Islet precursor cell (in vitro differentiated cells): ENCODE data around the gene SMIM8.

Source experiments
- DNase-seq: peaks from one replicate; pipeline ENCODE4 v3.0.0-alpha.2; 2018

The SMIM8 gene

DNA sequence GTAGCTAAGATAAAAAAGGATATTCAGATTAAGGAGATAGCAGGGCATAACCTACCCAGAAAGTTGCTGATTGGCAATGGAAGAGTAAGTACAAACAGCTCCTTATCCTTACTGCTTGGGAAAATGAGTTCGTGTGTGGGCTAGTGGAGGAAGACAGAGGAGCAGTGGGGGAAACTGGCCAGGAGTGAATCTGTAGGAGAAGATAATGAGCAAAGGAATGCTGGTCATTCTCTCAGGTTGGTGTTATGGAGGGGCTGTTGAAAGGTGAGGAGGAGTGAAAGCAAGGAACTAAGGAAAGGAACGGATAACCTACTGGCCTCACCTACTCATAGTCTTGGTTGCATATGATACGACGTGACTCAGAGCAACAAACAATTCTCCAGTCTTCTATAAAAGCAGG is 14.0 kb downstream of the SMIM8 start:
- no peak for DNase-seq

DNA sequence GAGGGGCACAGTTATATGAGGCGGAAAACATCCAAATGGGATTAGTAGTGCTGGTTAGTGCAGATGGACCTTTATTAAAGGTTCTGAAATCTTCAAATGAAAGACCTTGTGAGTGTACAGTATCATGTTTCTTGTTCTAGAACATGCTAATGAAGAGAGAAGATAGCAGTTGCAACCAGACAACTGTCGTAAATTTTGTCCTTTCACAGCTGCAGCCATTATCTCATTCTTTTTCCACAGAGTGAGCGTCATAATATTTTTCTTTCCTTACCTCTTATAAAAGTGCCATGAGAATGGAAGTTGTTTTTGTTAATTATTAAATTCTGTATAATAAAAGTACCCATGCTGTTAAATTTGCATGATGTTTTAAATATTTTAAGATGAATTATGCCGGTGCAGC is 17.8 kb downstream of the SMIM8 start:
- no peak for DNase-seq

DNA sequence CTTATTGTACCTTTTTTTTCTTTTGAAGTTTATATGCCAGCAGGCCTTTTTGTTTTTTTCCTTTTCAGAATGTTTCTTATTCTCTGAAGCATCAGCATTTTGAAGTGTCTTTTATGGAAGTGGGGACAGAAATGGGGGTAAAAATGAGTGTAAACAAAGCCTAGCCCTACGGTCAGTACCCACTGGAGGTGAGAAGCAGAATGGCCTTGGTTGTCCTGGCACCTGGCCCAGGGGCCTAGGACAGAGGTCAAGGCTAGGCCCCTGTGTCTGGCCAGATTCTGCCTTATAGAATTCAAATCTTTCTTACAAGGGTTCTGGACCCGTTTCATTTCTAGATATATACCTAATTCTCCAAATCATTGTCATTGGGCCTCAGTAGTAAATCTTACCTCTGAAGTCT is 18.8 kb downstream of the SMIM8 start:
- DNase-seq, result no peak

DNA sequence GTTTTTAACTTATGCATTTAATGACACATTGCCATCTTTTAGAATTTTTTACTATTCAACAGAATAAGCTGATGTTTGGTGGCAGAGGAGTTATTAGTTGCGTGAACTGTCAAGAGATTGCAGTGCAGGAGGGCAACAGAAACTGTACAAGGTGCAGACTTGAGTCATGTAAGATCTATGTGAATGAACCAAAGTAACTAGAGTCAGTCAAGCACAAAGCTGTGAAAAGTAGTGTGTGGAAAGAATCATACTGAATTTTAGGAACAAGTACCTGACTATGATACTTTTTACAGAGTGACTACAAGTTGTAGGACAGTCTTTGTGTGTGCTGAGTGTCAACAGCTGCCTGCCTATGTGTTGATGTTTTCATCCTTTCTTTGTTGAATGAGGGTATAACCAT is 19.5 kb downstream of the SMIM8 start:
- no peak for DNase-seq

DNA sequence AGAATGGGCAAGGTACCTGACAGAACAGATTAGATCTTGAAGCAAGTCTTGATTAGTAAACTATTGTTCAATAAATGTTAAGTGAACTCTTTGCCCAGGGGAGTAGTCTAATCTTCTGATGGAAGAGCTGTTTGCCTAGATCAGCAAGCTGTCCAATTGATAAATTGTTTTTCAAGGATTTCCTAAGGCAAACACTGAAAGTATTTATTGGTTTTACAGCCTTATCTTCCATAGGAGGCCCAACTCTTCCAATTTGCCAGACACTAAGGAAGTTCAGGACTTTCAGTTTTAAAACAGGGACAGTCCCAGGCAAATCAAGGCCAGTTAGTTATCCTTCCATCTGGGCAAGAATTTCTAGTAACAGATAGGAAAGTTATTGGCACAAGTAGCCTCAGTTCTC is 20.4 kb downstream of the SMIM8 start:
- no peak for DNase-seq

DNA sequence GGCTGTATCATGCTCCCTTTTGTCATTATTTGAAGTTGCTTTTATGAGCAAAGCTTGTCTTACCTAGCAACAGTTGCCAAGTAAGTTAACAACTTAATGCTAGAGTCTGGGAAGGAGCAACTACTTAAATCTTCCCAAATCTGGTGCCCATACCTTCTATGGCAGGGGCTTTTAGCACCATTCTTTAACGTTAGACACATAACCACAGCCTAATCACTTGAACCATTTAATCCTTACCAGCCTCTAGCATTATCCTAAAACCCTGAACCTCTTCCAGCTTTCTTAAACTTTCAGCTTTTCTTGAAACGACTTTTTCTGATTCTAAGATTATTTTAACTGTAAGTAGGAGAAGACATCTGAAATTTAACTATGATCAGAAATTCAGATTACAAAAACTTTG is 22.3 kb downstream of the SMIM8 start, which contains the start of gene C6orf163:
Gene C6orf163 (plus strand): TSS at position 83 of the 400 bp plus-strand sequence. CDS start 287 bp downstream, at position 370.
- DNase-seq, result no peak

DNA sequence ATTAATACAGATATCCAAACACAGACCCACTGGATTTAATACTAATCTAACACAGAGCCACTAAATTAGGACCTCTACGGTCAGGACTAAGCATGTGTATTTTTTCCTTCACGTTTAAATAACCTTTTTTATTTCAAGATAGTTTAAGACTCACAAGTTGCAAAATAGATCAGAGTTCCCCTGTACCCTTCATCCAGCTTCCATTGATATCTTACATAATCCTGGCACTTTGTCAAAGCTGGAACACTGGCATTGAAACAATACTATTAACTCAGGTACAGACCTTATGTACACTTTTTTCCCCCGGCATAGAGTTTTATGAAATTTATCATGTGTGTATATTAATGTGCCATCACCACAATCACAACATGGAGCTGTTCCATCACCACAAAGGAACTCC is 24.3 kb downstream of the SMIM8 start:
- DNase-seq, result no peak

DNA sequence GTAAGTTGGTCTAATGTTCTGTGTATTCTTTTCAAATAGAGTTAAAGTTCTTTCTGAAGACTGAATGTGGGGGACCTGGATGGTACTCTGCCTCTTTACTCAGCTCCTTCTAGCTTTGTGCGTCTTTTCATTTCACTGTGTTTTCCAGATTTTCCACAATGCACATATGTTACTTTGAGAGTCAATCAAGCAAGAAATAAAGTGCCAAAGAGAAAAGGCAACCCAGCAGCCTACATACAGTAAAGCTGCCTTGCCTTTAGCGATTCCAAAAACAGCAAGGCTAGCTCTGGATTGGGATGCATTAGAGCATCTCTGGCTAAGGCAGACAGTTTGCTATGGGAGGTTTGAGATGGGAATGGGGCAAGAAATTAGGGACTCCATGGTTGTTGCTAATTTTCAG is 27.5 kb downstream of the SMIM8 start:
- DNase-seq, result no peak

DNA sequence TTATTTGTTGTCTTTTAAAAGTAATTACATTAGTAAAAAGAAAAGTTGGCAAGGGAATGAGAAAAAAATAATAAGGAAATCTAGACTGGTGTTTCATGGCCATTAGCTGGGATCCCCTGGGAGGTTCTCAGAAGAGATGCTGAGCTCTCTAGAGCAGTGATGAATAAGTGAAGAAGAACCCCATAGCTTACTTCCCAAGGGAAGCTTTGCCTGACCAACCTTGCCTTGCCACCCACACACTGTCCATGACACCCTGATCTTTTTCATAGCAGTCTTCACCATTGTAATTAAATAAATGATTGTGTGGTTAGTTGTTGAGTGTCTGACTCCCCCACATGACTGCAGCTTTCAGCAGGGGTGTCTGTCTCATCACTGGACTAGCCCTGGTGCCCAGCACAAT is 28.1 kb downstream of the SMIM8 start:
- DNase-seq, result no peak

DNA sequence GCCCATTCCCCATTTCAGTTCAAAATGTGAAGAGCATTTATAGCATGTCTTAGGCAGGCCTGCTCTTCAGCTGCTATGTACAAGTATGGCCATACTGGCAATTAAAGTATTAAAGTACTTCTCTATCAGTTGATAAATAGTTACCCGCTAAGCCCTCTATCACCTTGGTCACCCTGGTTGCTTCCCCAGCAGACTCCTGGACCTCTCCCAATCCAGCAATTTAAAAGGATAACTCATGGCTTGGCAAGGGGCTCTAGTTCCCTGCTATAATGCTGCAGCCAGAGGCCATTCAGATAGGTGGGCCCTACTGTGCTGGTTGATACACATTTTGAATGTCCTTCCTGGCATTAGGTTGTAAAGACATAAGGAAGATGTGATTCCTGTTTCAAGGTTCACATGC is 29.2 kb downstream of the SMIM8 start:
- no peak for DNase-seq

DNA sequence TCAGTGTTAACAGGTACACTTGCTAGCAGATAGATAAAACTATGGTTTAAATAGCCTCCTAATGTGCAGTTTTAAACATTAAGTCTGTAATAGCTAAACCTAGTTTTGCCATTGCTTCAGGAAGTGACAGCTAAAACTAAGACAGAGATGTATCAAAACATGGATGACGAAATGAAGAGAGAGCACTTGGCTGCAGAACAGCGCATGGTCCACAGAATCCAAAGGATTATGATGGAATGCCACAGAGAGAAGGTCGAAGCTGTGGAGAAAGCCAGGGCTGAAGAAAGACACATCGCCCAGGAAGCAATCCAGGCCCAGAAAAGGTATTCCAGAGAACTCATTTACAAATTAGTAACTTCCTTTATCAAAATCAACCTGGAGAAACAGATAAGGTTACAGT is 33.8 kb downstream of the SMIM8 start:
- DNase-seq, result no peak

DNA sequence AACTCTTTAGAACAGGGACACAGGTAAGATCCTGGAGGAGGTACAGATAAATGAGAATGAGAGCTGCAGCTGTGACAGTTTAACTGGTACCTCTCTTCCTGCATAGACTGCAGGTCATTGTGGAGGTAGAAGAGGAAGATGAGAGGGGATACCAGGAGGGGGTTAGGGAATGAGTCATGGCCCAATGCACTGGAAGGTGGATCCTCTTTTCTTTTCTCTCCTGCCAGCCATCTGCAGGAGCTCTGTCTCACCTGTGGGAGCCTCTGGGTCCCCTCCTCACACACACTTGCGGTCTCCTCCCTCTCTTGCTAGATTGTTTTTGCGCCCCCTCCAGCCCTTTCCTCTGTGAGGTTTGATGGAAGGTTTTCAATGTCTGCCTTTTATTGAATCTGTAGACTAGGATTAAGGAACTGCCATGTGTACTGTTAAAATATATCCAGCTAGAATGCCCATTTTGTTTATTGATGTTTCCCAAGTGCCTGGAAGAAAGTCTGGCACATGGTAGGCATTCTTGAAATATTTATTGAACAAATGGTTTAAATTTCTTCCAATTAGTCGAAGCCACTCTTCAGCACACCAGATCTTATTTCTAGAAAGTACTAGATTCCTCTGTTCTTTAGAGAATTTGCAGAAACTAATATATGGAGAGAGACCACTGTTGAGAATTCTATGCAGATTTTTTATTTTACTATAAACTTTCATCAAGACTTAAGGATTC is 35.2 kb downstream of the SMIM8 start:
- DNase-seq, result no peak

DNA sequence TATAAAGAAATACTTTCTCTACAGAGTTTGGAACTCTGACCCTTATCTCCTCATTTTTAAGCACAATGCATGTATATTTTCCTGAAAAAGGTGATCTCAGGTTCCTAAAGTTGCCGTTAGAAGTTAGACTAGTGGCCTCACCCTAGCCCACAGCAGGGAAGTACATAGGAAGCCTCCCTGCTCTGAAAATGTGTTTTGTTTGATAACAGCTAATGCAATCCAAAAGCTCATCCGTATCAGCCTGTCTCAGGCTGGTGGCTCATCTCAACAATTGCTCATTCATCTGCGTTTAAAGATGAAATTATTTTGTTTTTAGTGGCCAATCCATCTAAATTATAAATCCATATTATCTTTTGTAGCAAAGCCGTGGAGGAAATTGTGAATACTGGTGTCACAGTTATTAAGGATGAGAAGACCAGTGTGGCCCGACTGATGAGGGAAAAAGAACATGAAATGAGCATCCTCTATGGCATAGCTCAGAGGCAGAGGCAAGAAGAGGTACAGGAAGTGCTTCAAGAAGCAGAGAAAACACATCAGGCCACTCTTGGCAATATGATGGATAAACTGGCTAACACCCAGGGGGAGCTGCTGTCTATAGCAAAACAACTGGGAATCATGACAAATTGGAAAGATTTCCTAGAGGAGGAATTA is 42.3 kb downstream of the SMIM8 start:
- no peak for DNase-seq

DNA sequence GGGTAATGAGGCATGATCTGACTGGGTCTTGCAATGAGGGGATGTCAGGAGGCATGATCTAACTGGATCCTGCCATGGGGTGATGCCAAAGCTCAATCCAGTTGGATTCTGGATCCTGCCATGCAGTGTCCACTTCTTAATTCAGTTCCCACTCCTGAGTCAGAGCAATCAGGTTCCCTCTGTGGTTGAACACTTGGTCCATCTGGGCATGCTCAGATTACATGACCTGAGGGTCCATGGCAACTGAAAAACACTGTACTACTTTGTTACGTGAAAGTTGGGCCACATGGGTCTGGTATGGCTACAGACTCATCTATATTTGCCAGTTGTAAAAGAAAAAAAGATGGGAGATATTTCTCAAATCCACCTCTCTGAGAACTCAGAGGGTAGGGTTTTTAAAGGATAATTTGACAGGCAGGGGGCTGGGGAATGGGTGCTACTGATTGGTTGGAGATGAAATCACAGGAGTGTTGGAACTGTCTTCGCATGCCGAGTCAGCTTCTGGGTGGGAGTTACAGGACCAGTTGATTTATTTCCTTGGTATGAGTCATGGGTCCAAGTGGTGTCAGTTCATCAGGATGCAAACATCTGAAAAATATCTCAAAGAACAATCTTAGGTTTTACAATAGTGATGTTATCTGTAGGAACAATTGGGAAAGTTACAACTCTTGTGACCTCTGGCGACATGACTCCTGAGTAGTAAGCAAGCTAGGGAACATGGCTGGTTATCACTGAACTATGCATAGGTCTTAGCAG is 43.9 kb downstream of the SMIM8 start:
- no peak for DNase-seq

DNA sequence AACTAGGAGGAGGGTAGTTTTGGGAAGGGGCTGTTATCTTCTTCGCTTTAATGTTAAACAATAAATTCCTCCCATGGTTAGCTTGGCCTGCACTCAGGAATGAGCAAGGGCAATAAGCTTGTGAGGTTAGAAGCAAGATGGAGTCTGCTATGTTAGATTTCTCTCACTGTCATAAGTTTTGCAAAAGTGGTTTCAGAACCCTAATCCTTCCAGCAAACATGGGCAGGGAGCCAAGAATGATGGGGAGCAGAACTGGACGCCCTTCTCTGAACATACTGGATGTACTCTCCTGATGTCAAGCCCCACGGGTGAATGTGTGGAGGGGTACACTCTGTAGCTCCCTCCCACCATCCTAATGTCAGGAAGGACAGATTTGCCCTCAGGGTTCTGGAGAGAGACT is 44.5 kb downstream of the SMIM8 start:
- DNase-seq, result no peak

DNA sequence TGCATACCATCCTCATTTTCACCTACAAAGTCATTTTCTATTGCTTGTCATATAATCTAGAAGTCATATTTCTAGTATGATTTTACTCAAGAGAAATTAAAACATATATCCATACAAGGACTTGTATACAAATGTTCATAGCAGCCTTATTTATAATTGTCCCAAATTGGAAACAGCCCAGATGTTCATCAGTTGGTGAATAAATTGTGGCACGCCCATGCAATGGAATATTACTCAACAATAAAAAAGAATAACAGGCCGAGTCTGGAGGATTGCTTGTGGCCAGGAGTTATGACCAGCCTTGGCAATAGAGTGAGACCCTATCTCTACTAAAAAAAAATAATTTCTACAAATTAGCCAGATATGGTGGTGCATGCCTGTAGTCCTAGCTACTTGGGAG is 51.0 kb downstream of the SMIM8 start:
- DNase-seq, result no peak

DNA sequence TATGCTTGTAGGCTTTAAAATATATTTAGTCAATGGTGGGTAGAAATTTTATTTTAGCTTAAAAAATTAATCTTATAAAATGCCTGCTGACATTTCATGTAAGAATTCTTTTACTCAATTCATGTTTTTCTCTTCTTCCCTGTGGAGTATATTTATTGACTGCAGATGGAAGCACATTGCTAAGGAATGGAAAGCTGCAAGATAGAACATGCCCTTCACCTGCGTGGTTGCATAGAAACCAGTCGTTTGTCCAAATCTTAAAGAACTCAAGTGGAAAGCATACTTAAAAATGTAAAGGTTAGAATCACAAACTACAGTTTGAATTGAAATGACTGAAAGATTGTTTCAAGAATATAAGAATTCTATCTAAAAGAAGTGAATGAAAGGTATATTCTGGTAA is 52.9 kb downstream of the SMIM8 start:
- DNase-seq, result no peak

DNA sequence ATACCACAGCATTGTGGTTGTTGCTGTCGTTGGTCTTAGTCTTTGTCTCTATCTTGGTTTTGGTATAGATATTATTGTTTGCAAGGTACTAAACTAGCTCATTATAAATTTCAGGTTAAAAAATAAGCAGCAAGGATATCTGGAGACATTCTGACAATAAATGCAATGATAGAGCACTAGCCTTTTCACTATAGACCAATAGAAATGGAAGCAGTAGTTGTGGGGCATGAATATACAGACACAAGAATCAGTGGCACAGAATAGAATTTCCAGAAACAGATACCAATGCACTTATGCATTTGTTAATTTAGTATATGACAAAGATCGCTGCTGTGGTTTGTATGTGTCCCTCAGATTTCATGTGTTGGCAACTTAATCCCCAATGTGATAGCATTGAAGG is 54.3 kb downstream of the SMIM8 start:
- DNase-seq, result no peak

DNA sequence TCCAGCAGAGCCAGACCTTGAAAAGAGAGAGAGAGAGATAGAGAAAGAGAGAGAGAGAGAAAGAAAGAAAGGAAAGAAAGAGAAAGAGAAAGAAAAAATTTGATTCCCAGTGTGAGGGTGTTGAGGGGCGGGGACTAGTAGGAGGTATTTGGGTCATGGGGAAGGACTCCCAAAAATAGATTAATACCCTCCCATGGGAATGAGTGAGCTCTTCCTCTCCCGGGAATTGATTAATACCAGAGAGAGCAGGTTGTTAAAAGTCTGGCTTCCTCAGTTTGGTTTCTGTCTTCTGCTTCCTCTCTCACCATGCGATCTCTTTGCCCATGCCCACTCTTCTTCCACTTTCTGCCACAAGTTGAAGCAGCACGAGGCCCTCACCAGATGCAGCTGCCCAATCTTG is 56.6 kb downstream of the SMIM8 start:
- no peak for DNase-seq

DNA sequence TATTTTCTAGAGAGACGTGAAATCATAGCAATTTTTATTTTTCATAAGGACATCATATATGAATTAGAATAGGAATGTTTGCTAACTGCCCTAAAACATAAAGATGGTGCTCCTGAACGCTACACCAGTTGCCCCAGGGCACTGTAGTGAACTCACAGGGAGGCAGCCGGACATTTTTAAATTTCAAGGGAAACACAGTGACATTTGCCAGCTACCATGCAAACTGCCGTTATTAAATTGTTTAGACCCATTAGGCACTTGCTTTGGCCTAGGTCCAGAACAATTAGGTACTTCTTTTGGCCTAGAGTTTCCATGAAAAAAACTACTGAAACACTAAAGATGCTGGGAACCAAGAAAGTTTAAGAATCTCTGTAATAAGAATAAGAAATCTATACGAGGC is 60.5 kb downstream of the SMIM8 start:
- DNase-seq, result no peak

DNA sequence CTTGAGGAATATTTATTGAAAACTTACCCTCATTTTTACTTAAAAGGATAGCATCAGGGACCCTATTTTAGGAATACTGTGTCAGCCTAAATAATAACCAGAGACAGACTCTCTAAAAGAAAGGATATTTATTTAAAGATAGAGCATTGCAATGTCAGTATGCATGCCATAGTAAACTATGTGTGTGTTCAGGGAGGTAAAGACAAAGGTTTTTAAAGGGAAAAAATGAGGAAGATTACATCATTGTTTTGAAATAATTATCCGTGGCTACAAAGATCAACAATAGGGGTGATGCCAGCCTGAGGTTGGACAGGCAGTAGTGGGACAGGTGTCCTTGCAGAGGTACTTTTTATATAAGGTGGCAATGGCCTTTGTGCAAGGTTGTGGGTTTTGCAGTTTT is 61.6 kb downstream of the SMIM8 start:
- DNase-seq, result no peak

DNA sequence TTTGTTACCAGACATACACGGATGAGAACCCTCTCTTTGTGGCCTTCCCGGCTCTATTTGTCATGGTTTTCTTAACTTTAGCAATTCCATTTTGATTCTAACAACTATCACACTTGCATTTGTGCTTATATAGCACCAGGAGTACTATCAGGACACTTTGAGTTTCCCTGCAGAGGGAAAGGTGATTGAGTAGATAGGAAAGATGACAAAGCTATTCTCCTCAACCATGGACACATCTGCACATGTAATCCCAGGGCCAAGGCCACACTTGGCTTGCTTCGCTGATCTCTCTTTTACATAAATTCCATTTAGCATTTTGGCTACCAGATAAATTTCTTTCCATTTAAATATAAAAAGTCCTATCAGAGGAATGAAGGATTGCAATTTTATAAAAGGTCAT is 62.1 kb downstream of the SMIM8 start:
- DNase-seq, result no peak

DNA sequence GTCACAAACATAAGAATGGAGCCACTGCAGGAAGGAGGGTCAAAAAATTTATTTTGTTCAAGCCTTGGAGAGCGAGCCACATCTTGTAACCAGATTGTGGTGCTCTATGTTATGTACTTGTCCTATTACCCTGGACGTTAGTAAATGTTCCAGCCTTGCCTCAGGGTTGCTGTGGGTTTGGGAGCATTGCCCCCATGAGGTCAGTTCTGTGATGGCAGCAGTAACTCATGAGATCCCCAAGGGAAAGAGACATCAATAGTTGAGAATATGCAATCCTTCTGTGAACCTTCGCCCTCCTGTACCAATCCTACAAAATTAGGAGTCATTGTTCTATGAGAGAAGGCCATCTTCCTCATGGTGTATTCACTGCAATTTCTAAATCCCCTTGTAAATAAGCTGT is 68.9 kb downstream of the SMIM8 start:
- DNase-seq, result peak; percentile 84
